Measurements from ENCODE around the gene HTR3A. TPM values are rescaled to one million over a fixed set of nuclear protein-coding genes. Genes with fewer than 3 reads are reported as not detected.

Gene HTR3A
- total RNA-seq, 2 donors from 2014 or later, result not detected

- H3K27me3 ChIP-seq (replicated peaks; ENCODE audit: insufficient read depth), result no peaks in the 10 kb centered on the region
- H3K36me3 ChIP-seq, result no peaks in the 10 kb centered on the region
- TF ChIP-seq, protein P1, sequence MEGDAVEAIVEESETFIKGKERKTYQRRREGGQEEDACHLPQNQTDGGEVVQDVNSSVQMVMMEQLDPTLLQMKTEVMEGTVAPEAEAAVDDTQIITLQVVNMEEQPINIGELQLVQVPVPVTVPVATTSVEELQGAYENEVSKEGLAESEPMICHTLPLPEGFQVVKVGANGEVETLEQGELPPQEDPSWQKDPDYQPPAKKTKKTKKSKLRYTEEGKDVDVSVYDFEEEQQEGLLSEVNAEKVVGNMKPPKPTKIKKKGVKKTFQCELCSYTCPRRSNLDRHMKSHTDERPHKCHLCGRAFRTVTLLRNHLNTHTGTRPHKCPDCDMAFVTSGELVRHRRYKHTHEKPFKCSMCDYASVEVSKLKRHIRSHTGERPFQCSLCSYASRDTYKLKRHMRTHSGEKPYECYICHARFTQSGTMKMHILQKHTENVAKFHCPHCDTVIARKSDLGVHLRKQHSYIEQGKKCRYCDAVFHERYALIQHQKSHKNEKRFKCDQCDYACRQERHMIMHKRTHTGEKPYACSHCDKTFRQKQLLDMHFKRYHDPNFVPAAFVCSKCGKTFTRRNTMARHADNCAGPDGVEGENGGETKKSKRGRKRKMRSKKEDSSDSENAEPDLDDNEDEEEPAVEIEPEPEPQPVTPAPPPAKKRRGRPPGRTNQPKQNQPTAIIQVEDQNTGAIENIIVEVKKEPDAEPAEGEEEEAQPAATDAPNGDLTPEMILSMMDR (IDR thresholded peaks at IDR 0.05), result no peak
- peak; percentile 32 for TF ChIP-seq POLR2AphosphoS5 (IDR thresholded peaks at IDR 0.05)
- H3K27ac ChIP-seq, result no peak overlapping the region
- DNase-seq (ENCODE audit: low spot score), result no peak
- 18% methylated on average over 11 of the region's 11 CpGs for WGBS
- no peak overlapping the region for H3K4me3 ChIP-seq
- no peaks in the 10 kb centered on the region for H3K9me3 ChIP-seq
- H3K4me1 ChIP-seq (replicated peaks), result no peaks in the 10 kb centered on the region
- intact Hi-C loops (cut with DNase I), result no loop called here
These were observed 52.5 kb downstream of the HTR3A start for GRCh38 chr11:114027391-114027790.

- Histone ChIP-seq H3K36me3 (no peaks in the 10 kb centered on the region), H3K27me3 (replicated peaks; ENCODE audit: insufficient read depth) (no peaks in the 10 kb centered on the region), H3K27ac (no peak overlapping the region), H3K4me1 (replicated peaks) (no peaks in the 10 kb centered on the region), H3K9me3 (no peaks in the 10 kb centered on the region), H3K4me3 (no peak overlapping the region)
- TF ChIP-seq POLR2A (IDR thresholded peaks at IDR 0.05) (no peak), POLR2AphosphoS5 (IDR thresholded peaks at IDR 0.05) (no peak)
- TF ChIP-seq, protein P1 (IDR thresholded peaks at IDR 0.05), result peak in 2 of 4 experiments; percentile 22 to 48
- intact Hi-C loops (cut with DNase I), result no loop called here
- 16% methylated on average over 4 of the region's 4 CpGs for WGBS
- DNase-seq (ENCODE audit: low spot score), result no peak
These were observed 53.0 kb downstream of the HTR3A start for GRCh38 chr11:114027926-114028325.

DNA sequence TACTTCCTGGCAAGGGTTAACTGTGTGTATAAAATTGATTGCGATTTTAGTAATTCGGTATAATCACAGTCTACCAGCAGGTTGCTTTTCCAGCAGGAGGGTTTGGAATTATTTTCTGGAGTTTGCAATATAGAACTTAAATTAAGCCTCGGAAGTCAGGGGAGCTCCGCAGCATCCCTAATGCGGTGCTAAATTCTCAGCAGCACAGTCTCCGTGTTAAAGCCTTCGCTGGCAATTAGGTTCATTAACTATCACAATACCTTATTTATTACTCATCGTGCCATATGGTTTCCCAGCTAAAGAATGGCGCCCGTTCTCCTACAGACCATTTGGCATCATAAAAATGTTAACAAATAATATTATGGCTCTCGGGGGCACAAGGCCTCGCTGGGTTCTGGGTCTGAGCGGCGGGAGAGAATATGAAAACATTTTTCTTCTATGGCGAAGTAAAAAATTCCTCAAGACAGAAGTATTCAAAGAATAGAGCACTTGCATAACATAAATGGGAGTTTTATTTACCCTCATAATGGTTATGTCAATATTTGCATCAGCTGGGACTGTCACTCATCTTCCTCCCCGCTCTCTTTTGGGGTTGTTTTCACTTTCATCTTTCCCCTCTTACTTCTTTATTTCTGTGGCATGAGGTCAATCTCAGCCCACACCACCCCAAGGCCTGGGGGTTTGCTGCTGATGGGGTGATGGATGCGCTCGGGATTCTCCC lies 56.5 kb downstream of the HTR3A start:
- peak overlapping the region; percentile 49 to 67 for H3K27ac ChIP-seq
- H3K36me3 ChIP-seq, result no peaks in the 10 kb centered on the region
- intact Hi-C loops (cut with DNase I), result no loop called here
- WGBS, result 64% methylated on average over 18 of the region's 18 CpGs
- H3K27me3 ChIP-seq (replicated peaks; ENCODE audit: insufficient read depth), result no peaks in the 10 kb centered on the region
- no peak for DNase-seq (ENCODE audit: low spot score)
- H3K9me3 ChIP-seq, result no peaks in the 10 kb centered on the region
- TF ChIP-seq POLR2AphosphoS5 (IDR thresholded peaks at IDR 0.05) (peak; percentile 45), POLR2A (IDR thresholded peaks at IDR 0.05) (no peak)
- H3K4me1 ChIP-seq (replicated peaks), result peaks cover 5% of the 10 kb centered on the region
- no peak overlapping the region for H3K4me3 ChIP-seq

GRCh38 chr11:114031967-114032320 lies 57.0 kb downstream of the HTR3A start:
- 72% methylated on average over 5 of the region's 5 CpGs for WGBS
- Histone ChIP-seq H3K4me1 (replicated peaks) (peaks cover 5% of the 10 kb centered on the region), H3K4me3 (no peak overlapping the region), H3K27ac (peak overlapping the region; percentile 49 to 67), H3K9me3 (no peaks in the 10 kb centered on the region), H3K27me3 (replicated peaks; ENCODE audit: insufficient read depth) (no peaks in the 10 kb centered on the region), H3K36me3 (no peaks in the 10 kb centered on the region)
- intact Hi-C loops (cut with DNase I), result no loop called here
- DNase-seq (ENCODE audit: low spot score), result peak; percentile 30
- TF ChIP-seq, protein P1 (IDR thresholded peaks at IDR 0.05), result no peak
- TF ChIP-seq POLR2A (IDR thresholded peaks at IDR 0.05) (no peak), POLR2AphosphoS5 (IDR thresholded peaks at IDR 0.05) (no peak)

DNA sequence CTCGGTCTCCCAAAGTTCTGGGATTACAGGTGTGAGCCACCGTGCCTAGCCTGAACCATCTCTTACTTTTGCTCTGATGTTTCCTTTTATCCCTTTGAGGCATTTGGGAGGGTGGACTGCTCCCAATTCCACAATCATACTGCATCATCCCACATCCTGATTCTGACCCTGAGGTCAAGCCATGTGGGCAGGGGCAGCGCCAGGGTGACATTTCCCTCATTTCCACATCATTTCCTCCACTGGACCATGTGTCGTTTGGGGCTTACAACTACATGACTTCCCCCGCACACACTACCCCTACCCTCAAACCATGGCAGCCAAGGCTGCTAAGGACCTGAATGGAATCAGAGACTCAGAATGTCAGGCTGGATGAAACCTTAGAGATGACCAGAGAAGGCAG lies 58.2 kb downstream of the HTR3A start:
- no peaks in the 10 kb centered on the region for H3K9me3 ChIP-seq
- no peak overlapping the region for H3K4me3 ChIP-seq
- H3K36me3 ChIP-seq, result no peaks in the 10 kb centered on the region
- TF ChIP-seq POLR2A (IDR thresholded peaks at IDR 0.05) (no peak), POLR2AphosphoS5 (IDR thresholded peaks at IDR 0.05) (no peak)
- TF ChIP-seq, protein P1 (IDR thresholded peaks at IDR 0.05), result no peak
- intact Hi-C loops (cut with DNase I), result no loop called here
- H3K27ac ChIP-seq, result peak overlapping the region in 1 of 2 donors; percentile 67
- no peak for DNase-seq (ENCODE audit: low spot score)
- 95% methylated on average over 5 of the region's 5 CpGs for WGBS
- peaks cover 5% of the 10 kb centered on the region for H3K4me1 ChIP-seq (replicated peaks)
- H3K27me3 ChIP-seq (replicated peaks; ENCODE audit: insufficient read depth), result no peaks in the 10 kb centered on the region
